Vagina (tissue), 2 donors: Measurements from ENCODE around the gene BCKDHA. TPM values are rescaled to one million over a fixed set of nuclear protein-coding genes. Genes with fewer than 3 reads are reported as not detected.

Experiments used
- DNase-seq, 2 donors: peaks; one replicate each; pipeline ENCODE4 v3.0.0-alpha.2; 2017; ENCODE audit errors: extremely low spot score in 2 of 2
- H3K27ac ChIP-seq: fragments of 200-600 bp; sonication (generic); one replicate; pipeline ENCODE4 v1.5.1; 2019
- H3K27me3 ChIP-seq: fragments of 200-600 bp; sonication (generic); one replicate; pipeline ENCODE4 v1.5.1; 2019
- H3K36me3 ChIP-seq, 2 donors: fragments of 200-600 bp; sonication (generic); one replicate each; pipeline ENCODE4 v1.5.1; 2017 to 2019
- H3K4me1 ChIP-seq: fragments of 200-600 bp; sonication (generic); one replicate; pipeline ENCODE4 v1.5.1; 2019
- H3K4me3 ChIP-seq, 2 donors: fragments of 200-600 bp; sonication (generic); 1 replicate in 1 of 2; 2 replicates in 1 of 2; pipeline ENCODE4 v1.5.1; 2016 to 2019
- H3K9me3 ChIP-seq: fragments of 200-600 bp; sonication (generic); one replicate; pipeline ENCODE4 v1.5.1; 2019
- POLR2A ChIP-seq, 2 donors: fragments of 450-650 bp; IDR thresholded peaks; one replicate each; pipeline ENCODE4 v1.6.1; 2017; ENCODE audit warnings: antibody characterized with exemption in 2 of 2, mild to moderate bottlenecking in 2 of 2, moderate library complexity in 2 of 2
- POLR2AphosphoS5 ChIP-seq, 2 donors: sonication (generic); formaldehyde crosslinking; IDR thresholded peaks; one replicate each; pipeline ENCODE4 v1.9.0; 2017; ENCODE audit warnings: antibody characterized with exemption in 2 of 2, mild to moderate bottlenecking in 2 of 2, low read depth in 1 of 2; ENCODE audit not compliant: insufficient read depth in 1 of 2
- intact Hi-C: fragments of 100-400 bp; cut with DNase I; formaldehyde crosslinking; loops from one replicate; pipeline ENCODE4 v1.15.1; 2023
- total RNA-seq: library from RNA; depleted of rRNA; stranded (reverse); fragments of >200 nt; gene quantifications from one replicate; pipeline ENCODE4 v1.2.3, GENCODE V29; 2016
- TF ChIP-seq, protein P1 (sequence below), 3 experiments: fragments of 450-650 bp in 2 of 3; fragments of 200-600 bp in 1 of 3; sonication (generic) in 1 of 3; IDR thresholded peaks; one replicate each; pipeline ENCODE4 v1.5.1; 2017 to 2019; ENCODE audit warnings: antibody characterized with exemption in 3 of 3, mild to moderate bottlenecking in 2 of 3, moderate library complexity in 2 of 3

The BCKDHA gene
- 68.5 TPM for total RNA-seq

DNA sequence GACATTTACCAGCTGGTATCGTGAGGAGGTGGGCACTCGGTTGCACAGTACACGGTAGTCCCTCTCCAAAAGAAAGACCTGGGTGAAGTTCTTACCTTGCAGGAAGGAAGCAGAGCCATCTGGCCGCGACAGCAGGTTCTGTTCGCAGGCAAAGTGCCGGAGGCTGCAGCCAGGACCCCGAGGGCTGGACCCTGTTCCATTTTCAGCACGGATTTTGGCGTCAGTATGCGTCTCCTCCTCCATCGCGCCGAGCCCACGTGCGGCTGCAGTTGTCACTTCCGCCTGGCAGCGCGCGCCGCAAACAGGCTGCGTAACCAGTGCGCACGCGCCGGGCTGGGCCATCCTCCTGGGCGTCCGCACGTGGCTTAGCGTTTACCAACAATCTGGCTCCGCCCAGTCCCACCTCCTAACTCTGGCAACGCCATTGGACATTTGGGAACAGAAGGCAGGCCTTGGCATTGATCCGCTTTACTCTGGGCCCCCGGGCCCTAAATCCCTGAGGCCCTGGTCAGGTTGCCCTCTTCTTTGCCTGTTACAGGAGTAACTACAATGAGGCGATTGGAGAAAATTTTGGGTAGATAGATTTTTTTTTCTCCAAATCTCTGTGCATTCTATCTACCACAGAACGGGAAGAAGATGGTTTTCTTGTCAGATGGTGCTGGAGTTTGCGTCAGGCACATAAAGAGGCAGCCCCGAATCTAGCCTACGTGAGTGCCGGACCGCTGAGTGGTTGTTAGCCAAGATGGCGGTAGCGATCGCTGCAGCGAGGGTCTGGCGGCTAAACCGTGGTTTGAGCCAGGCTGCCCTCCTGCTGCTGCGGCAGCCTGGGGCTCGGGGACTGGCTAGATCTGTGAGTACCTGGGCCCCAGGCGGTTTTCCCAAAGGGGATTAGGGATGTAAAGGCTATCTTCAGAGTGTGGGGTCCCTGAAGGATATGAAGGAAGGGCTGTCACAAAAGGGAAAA is at the start of gene BCKDHA, which contains the start of gene EXOSC5:
BCKDHA (plus strand) TSS at position 733 of the 964 bp plus-strand sequence; CDS start at position 743, 10 bp downstream.
EXOSC5 (minus strand) TSS at position 274 of the 964 bp plus-strand sequence; CDS start at position 243, 31 bp downstream.
- H3K27ac ChIP-seq, result peak within 1 kb of the TSS; percentile 90
- no peak for TF ChIP-seq POLR2A (IDR thresholded peaks at IDR 0.05)
- TF ChIP-seq POLR2AphosphoS5 (IDR thresholded peaks at IDR 0.05; ENCODE audit: insufficient read depth in 1 of 2, low read depth in 1 of 2), result peak; percentile 86 to 99
- TF ChIP-seq, protein P1, sequence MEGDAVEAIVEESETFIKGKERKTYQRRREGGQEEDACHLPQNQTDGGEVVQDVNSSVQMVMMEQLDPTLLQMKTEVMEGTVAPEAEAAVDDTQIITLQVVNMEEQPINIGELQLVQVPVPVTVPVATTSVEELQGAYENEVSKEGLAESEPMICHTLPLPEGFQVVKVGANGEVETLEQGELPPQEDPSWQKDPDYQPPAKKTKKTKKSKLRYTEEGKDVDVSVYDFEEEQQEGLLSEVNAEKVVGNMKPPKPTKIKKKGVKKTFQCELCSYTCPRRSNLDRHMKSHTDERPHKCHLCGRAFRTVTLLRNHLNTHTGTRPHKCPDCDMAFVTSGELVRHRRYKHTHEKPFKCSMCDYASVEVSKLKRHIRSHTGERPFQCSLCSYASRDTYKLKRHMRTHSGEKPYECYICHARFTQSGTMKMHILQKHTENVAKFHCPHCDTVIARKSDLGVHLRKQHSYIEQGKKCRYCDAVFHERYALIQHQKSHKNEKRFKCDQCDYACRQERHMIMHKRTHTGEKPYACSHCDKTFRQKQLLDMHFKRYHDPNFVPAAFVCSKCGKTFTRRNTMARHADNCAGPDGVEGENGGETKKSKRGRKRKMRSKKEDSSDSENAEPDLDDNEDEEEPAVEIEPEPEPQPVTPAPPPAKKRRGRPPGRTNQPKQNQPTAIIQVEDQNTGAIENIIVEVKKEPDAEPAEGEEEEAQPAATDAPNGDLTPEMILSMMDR (IDR thresholded peaks at IDR 0.05), result no peak
- peaks cover 54% of the 10 kb centered on the region for H3K4me1 ChIP-seq
- no peaks in the 10 kb centered on the region for H3K9me3 ChIP-seq
- no peaks in the 10 kb centered on the region for H3K27me3 ChIP-seq
- intact Hi-C loops, result no loop called here
- H3K4me3 ChIP-seq, result peak within 1 kb of the TSS; percentile 71 to 98
- peak; percentile 98 to 99 for DNase-seq
- H3K36me3 ChIP-seq, result no peaks in the 10 kb centered on the region

- H3K27me3 ChIP-seq, result no peaks in the 10 kb centered on the region
- peaks cover 0 to 24% of the 10 kb centered on the region in 2 donors for H3K36me3 ChIP-seq
- peaks cover 35% of the 10 kb centered on the region for H3K4me1 ChIP-seq
- H3K27ac ChIP-seq, result peak overlapping the region; percentile 95
- no peak for DNase-seq
- no peaks in the 10 kb centered on the region for H3K9me3 ChIP-seq
- TF ChIP-seq POLR2A (IDR thresholded peaks at IDR 0.05) (no peak), POLR2AphosphoS5 (IDR thresholded peaks at IDR 0.05; ENCODE audit: insufficient read depth in 1 of 2, low read depth in 1 of 2) (no peak)
- TF ChIP-seq, protein P1 (IDR thresholded peaks at IDR 0.05), result no peak
- intact Hi-C loops, result loop anchor here (5.0 kb wide), 1 partner anchor 34 kb away; no protein-coding TSS in a partner anchor
- peak overlapping the region; percentile 61 to 80 for H3K4me3 ChIP-seq
Measured at GRCh38 chr19:41350735-41351338, 46.8 kb upstream of the BCKDHA start.

- TF ChIP-seq POLR2AphosphoS5 (IDR thresholded peaks at IDR 0.05; ENCODE audit: insufficient read depth in 1 of 2, low read depth in 1 of 2), result peak; percentile 54 to 80
- TF ChIP-seq, protein P1 (IDR thresholded peaks at IDR 0.05), result no peak
- peak in 1 of 2 donors; percentile 25 for TF ChIP-seq POLR2A (IDR thresholded peaks at IDR 0.05)
- Histone ChIP-seq H3K4me3 (peak overlapping the region; percentile 61 to 80), H3K36me3 (peaks cover 0 to 17% of the 10 kb centered on the region in 2 donors), H3K27me3 (no peaks in the 10 kb centered on the region), H3K27ac (peak overlapping the region; percentile 95), H3K9me3 (no peaks in the 10 kb centered on the region), H3K4me1 (peaks cover 35% of the 10 kb centered on the region)
- intact Hi-C loops, result loop anchor here (5.0 kb wide), 1 partner anchor 34 kb away; no protein-coding TSS in a partner anchor
- DNase-seq, result no peak
Measured at GRCh38 chr19:41351339-41352245, 46.0 kb upstream of the BCKDHA start.

DNA sequence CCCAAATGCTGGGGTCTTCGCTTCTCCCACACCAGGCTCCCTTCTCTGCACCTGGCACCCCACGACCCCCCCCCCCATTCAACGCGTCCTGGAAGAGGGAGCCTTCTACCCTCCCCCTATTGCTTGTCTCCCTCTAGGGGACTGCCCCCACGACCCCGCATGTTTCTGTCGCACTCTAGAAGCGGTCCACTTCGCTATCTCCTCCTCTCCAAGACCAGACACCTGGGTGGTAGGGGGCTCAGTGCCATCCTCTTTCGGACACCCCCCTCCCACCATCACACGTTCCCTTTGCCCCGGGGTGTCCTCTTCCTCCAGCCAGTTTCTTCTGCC is 45.4 kb upstream of the BCKDHA start:
- intact Hi-C loops, result loop anchor here (5.0 kb wide), 1 partner anchor 35 kb away; no protein-coding TSS in a partner anchor
- peaks cover 0 to 10% of the 10 kb centered on the region in 2 donors for H3K36me3 ChIP-seq
- no peak for DNase-seq
- TF ChIP-seq, protein P1 (IDR thresholded peaks at IDR 0.05), result no peak
- TF ChIP-seq POLR2AphosphoS5 (IDR thresholded peaks at IDR 0.05; ENCODE audit: insufficient read depth in 1 of 2, low read depth in 1 of 2) (no peak), POLR2A (IDR thresholded peaks at IDR 0.05) (no peak)
- no peaks in the 10 kb centered on the region for H3K27me3 ChIP-seq
- peaks cover 35% of the 10 kb centered on the region for H3K4me1 ChIP-seq
- peak overlapping the region; percentile 95 for H3K27ac ChIP-seq
- H3K9me3 ChIP-seq, result no peaks in the 10 kb centered on the region
- peak overlapping the region; percentile 61 to 80 for H3K4me3 ChIP-seq
